GM13977 (cell line): Measurements from ENCODE around the gene IL17RB.

Experiments
- DNase-seq: peaks from one replicate; pipeline ENCODE4 v3.0.0; 2012; ENCODE audit warnings: low spot score
- in situ Hi-C: fragments of 300-500 bp; cut with MboI; formaldehyde crosslinking; loops from one replicate; pipeline ENCODE4 v1.12.0; 2022; ENCODE audit warnings: low sequenced_read_pairs, low pct_unique_long_range_greater_than_20kb, mixed read lengths, inconsistent platforms; ENCODE audit not compliant: unreplicated experiment
- TF ChIP-seq, protein P1 (sequence below): IDR thresholded peaks from 2 replicates; pipeline ENCODE4 v1.5.1; 2012; ENCODE audit warnings: mild to moderate bottlenecking, control low read depth; ENCODE audit not compliant: insufficient read depth; ENCODE audit errors: extremely low read depth, missing control alignments

The IL17RB gene

DNA sequence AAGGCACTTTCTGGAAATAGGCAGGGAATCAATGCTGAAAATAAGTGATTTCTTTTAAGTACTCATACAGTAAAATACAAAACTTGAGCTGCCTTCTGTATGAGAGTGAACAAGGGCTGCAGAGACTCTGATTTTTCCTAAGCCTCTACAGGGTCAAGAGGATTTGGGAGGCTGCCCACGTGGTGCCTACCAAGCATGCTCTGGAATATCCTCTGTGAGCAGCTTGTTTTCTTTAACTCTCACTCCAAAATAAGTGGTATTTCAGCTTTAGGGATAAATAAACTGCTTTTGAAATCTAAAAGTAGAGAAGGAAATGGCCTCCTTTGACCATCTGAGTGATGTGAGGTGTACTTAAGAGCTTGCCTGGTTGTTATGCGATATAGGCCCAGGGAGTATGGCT lies 53.4 kb downstream of the IL17RB start:
- DNase-seq, result no peak
- TF ChIP-seq, protein P1, sequence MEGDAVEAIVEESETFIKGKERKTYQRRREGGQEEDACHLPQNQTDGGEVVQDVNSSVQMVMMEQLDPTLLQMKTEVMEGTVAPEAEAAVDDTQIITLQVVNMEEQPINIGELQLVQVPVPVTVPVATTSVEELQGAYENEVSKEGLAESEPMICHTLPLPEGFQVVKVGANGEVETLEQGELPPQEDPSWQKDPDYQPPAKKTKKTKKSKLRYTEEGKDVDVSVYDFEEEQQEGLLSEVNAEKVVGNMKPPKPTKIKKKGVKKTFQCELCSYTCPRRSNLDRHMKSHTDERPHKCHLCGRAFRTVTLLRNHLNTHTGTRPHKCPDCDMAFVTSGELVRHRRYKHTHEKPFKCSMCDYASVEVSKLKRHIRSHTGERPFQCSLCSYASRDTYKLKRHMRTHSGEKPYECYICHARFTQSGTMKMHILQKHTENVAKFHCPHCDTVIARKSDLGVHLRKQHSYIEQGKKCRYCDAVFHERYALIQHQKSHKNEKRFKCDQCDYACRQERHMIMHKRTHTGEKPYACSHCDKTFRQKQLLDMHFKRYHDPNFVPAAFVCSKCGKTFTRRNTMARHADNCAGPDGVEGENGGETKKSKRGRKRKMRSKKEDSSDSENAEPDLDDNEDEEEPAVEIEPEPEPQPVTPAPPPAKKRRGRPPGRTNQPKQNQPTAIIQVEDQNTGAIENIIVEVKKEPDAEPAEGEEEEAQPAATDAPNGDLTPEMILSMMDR, result no peak
- in situ Hi-C loops, result no loop called here

DNA sequence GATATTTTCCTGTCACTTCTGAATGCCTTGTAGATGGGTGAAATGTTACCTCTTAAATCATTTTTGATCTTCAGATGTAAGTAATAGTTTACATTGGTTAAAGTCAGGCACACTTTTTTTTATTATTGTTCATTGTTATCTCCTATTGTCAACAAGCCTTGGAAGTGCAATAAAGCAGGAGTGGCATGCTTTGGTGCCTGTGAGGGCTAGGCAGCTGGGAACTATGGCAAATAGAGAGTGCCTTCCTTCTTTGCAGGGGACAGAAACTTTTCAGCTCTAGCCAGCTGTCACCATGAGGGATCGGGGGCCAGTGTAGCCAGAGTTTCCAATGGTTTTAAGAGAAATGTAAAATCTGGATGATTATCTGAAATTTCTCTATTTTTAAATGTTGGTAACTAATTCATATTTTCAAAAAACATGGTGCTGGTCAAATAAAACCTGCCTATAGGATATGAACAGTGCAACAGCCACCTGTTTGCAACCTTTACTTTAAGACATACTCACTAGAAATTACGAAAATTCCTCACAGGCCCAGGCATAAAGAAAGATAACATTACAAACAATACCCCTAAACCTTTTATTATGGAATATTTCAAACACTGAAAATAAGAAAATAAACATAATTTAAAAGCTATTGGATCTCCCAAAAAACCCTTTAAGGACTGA lies 54.4 kb downstream of the IL17RB start:
- TF ChIP-seq, protein P1, result no peak
- DNase-seq, result no peak
- in situ Hi-C loops, result no loop called here

DNA sequence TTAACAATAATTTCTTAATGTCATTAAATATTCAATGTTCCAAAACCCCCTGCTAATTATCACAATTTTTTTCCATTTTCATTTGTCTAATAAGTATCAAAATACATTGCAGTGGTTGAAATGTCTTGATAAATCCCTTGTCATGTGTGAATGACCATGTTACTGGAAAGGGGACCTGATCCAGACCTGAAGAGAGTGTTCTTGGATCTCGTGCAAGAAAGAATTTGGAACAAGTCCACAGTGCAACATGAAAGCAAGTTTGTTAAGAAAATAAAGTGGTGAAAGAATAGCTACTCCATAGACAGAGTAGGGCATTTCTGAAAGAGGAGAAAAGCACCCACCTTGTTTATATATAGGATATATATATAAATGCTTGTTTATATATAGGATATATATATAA lies 55.7 kb downstream of the IL17RB start:
- in situ Hi-C loops, result no loop called here
- DNase-seq, result no peak
- TF ChIP-seq, protein P1, result no peak

DNA sequence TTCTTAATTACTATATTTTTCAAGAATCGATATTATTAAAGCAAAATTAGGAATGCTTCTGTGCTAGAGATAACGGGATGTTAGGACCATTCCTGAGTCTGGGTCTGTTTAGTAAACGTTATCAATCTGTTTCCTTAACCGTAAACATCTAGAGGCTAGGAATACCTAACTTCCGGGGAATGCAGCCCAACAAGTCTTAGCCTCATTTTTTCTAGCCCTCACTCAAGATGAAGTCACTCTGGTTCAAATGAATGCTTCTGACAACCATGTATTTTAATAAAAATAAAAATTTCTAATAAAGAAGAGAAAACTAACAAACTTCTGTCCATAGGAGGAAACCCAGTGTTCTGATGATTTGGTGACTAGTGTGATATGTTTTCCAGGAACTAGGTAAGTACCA lies 56.3 kb downstream of the IL17RB start:
- TF ChIP-seq, protein P1, result no peak
- DNase-seq, result no peak
- in situ Hi-C loops, result no loop called here

DNA sequence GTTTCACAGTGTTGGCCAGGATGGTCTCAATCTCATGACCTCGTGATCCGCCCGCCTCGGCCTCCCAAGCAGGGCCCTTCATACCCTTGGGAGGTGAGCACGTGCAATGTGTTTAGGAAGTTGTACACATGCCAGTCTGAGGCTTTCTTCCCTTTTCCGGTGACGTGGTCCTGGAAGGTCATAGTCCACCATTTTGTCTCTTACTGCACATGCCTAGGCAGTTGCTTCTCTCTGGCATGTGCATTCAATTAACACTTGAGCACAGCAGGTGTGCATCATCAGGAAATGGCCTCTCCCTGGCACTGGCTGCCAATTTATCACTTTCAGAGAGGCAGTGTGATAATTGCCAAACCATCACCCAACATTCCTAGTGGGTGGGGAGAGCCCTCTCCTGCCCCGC lies 67.0 kb downstream of the IL17RB start:
- DNase-seq, result no peak
- TF ChIP-seq, protein P1, result no peak
- in situ Hi-C loops, result no loop called here
